HT-29 (cell line): ENCODE data around the gene CCL20. TPM values are rescaled to one million over a fixed set of nuclear protein-coding genes. Genes with fewer than 3 reads are reported as not detected.

Experiments used
- small RNA-seq: library from RNA; depleted of rRNA; stranded (forward); fragments of <200 nt; gene quantifications from one replicate; pipeline ENCODE3, GENCODE V24; 2014
- total RNA-seq: library from RNA; depleted of rRNA; stranded (reverse); fragments of >200 nt; shearing (Covaris generic); gene quantifications from 2 replicates; pipeline ENCODE4 v1.2.3, GENCODE V29; 2014; rRNA removed

Gene CCL20
- total RNA-seq, 1 experiment from 2014 or later = 0.18 TPM

Small RNAs within 50 kb of the gene (small RNA-seq; reads per million reads assigned to genes)
- gene SNRPGP8 = not detected

Other genes with a start within 250 kb of the CCL20 start
- gene SCYGR2, start 214.9 kb upstream of the CCL20 start, total RNA-seq = not detected in 2 replicates
- not detected in 2 replicates for gene SCYGR3, start 199.0 kb upstream of the CCL20 start, total RNA-seq
- gene SCYGR4, start 196.3 kb upstream of the CCL20 start, total RNA-seq = not detected in 2 replicates
- gene SCYGR5, start 147.0 kb upstream of the CCL20 start, total RNA-seq = not detected in 2 replicates
- 0.03 TPM in 1 of 2 replicates, not detected in the other for gene SLC19A3, start 95.8 kb upstream of the CCL20 start, total RNA-seq
- not detected in 2 replicates for gene SCYGR6, start 89.1 kb upstream of the CCL20 start, total RNA-seq
- gene SCYGR7, start 85.5 kb upstream of the CCL20 start, total RNA-seq = not detected in 2 replicates
- not detected in 2 replicates for gene SCYGR8, start 67.9 kb upstream of the CCL20 start, total RNA-seq
- gene DAW1, start 57.8 kb downstream of the CCL20 start, total RNA-seq = not detected in 2 replicates